Caco-2 (cell line): ENCODE data around the gene PTPN14. TPM values are rescaled to one million over a fixed set of nuclear protein-coding genes. Genes with fewer than 3 reads are reported as not detected.
A peak's percentile ranks its signal among the peaks of the same experiment; 100 is the strongest.

Experiments used
- BruUV-seq: library from RNA; stranded (reverse); fragments of 400-500 nt; replicated peaks from 2 replicates; lab custom pipeline; 2021; lab: Mats Ljungman, UMichigan
- CTCF ChIA-PET: fragments of 300-600 bp; sonication (Branson Sonifier 250); formaldehyde crosslinking; loops from one replicate; lab custom pipeline; 2022; ENCODE audit warnings: antibody characterized with exemption; lab: Charles Lee
- POLR2A ChIA-PET: fragments of 300-600 bp; sonication (Branson Sonifier 250); formaldehyde crosslinking; loops from one replicate; lab custom pipeline; 2022; ENCODE audit warnings: antibody characterized with exemption; lab: Charles Lee
- DNase-seq, 2 experiments: peaks; one replicate each; pipeline versions ENCODE4 v3.0.0 to v3.0.0-alpha.2; 2020 to 2022
- H3K27me3 ChIP-seq: replicated peaks from 2 replicates; pipeline ENCODE4 v1.6.0; 2011; ENCODE audit warnings: low read length; ENCODE audit not compliant: control insufficient read depth, insufficient read depth
- H3K36me3 ChIP-seq: 2 replicates; pipeline ENCODE4 v1.5.1; 2011; ENCODE audit warnings: low read length; ENCODE audit not compliant: control insufficient read depth, insufficient read depth
- H3K4me1 ChIP-seq: fragments of 250-450 bp; sonication (Bioruptor Pico); 2 replicates; pipeline ENCODE4 v1.5.1; 2020; ENCODE audit warnings: mild to moderate bottlenecking
- H3K4me3 ChIP-seq: 2 replicates; pipeline ENCODE4 v1.5.1; 2011; ENCODE audit warnings: low read depth, mild to moderate bottlenecking, control low read depth, low read length
- H3K9me3 ChIP-seq: fragments of 250-450 bp; sonication (Bioruptor Pico); 2 replicates; pipeline ENCODE4 v1.5.1; 2020; ENCODE audit warnings: mild to moderate bottlenecking, moderate library complexity
- H3K27ac Mint-ChIP-seq: one replicate; pipeline ENCODE4 v1.8.0; 2022; ENCODE audit warnings: mixed read lengths; ENCODE audit not compliant: unreplicated experiment
- H3K27me3 Mint-ChIP-seq: one replicate; pipeline ENCODE4 v1.8.0; 2022; ENCODE audit warnings: mixed read lengths; ENCODE audit not compliant: insufficient read depth, unreplicated experiment
- H3K36me3 Mint-ChIP-seq: one replicate; pipeline ENCODE4 v1.8.0; 2022; ENCODE audit warnings: mild to moderate bottlenecking, mixed read lengths; ENCODE audit not compliant: insufficient read depth, unreplicated experiment
- H3K4me1 Mint-ChIP-seq: one replicate; pipeline ENCODE4 v1.8.0; 2022; ENCODE audit warnings: low read depth, mixed read lengths; ENCODE audit not compliant: unreplicated experiment
- H3K4me3 Mint-ChIP-seq: one replicate; pipeline ENCODE4 v1.8.0; 2022; ENCODE audit warnings: mild to moderate bottlenecking, moderate library complexity, mixed read lengths; ENCODE audit not compliant: unreplicated experiment
- H3K9me3 Mint-ChIP-seq: one replicate; pipeline ENCODE4 v1.8.0; 2022; ENCODE audit warnings: mixed read lengths; ENCODE audit not compliant: unreplicated experiment
- CTCF ChIP-seq, 2 experiments: fragments of 200-600 bp in 1 of 2; IDR thresholded peaks; 1 replicate in 1 of 2; 2 replicates in 1 of 2; pipeline versions ENCODE4 v1.5.1 to v1.8.0; 2011 to 2022; ENCODE audit warnings: antibody characterized with exemption in 1 of 2, control low read depth in 1 of 2, inconsistent platforms in 1 of 2, low read depth in 1 of 2, low read length in 1 of 2, mild to moderate bottlenecking in 1 of 2, moderate library complexity in 1 of 2; ENCODE audit not compliant: insufficient read depth in 1 of 2, severe bottlenecking in 1 of 2, unreplicated experiment in 1 of 2
- intact Hi-C: fragments of 100-400 bp; cut with micrococcal nuclease; formaldehyde crosslinking; loops from one replicate; pipeline ENCODE4 v1.10.0; 2022; ENCODE audit not compliant: unreplicated experiment
- total RNA-seq: library from RNA; stranded (reverse); gene quantifications from 2 replicates; pipeline ENCODE4 v1.2.3, GENCODE V29; 2022

Gene PTPN14
- total RNA-seq, 1 experiment from 2014 or later = 103 TPM

GRCh38 chr1:214416858-214417257 is 134.5 kb downstream of the PTPN14 start:
- no peaks in the 10 kb centered on the region for H3K9me3 ChIP-seq
- TF ChIP-seq CTCF (IDR thresholded peaks at IDR 0.05; ENCODE audit: insufficient read depth in 1 of 2, low read depth in 1 of 2, low read length in 1 of 2, severe bottlenecking in 1 of 2, unreplicated experiment in 1 of 2) = no peak
- no peak overlapping the region for H3K4me3 ChIP-seq
- no peaks in the 10 kb centered on the region for H3K27me3 ChIP-seq
- H3K4me3 Mint-ChIP-seq = no peak overlapping the region
- intact Hi-C loops = no loop called here
- no peaks in the 10 kb centered on the region for H3K27me3 Mint-ChIP-seq
- H3K27ac Mint-ChIP-seq = peak overlapping the region; percentile 75
- peaks cover 50% of the 10 kb centered on the region for H3K4me1 Mint-ChIP-seq
- peaks cover 53% of the 10 kb centered on the region for H3K36me3 Mint-ChIP-seq
- ChIA-PET POLR2A (interaction anchor here (0.5 to 0.7 kb wide), 2 partner anchors 10 to 136 kb away, joined by 3 to 4 read pairs; partner anchors contain the start of gene SMYD2), CTCF (no interaction called here)
- H3K36me3 ChIP-seq = no peaks in the 10 kb centered on the region
- H3K9me3 Mint-ChIP-seq = peaks cover 10% of the 10 kb centered on the region
- H3K4me1 ChIP-seq = peaks cover 64% of the 10 kb centered on the region
- no peak for DNase-seq
- no TSS peak for BruUV-seq

- Mint-ChIP-seq H3K4me1 (peaks cover 46% of the 10 kb centered on the region), H3K27ac (peak overlapping the region; percentile 75), H3K4me3 (no peak overlapping the region), H3K27me3 (no peaks in the 10 kb centered on the region), H3K36me3 (peaks cover 49% of the 10 kb centered on the region), H3K9me3 (peaks cover 8% of the 10 kb centered on the region)
- no peak for DNase-seq
- H3K27me3 ChIP-seq = no peaks in the 10 kb centered on the region
- no TSS peak for BruUV-seq
- CTCF ChIA-PET = no interaction called here
- TF ChIP-seq CTCF (IDR thresholded peaks at IDR 0.05; ENCODE audit: insufficient read depth in 1 of 2, low read depth in 1 of 2, low read length in 1 of 2, severe bottlenecking in 1 of 2, unreplicated experiment in 1 of 2) = no peak
- intact Hi-C loops = no loop called here
- H3K9me3 ChIP-seq = no peaks in the 10 kb centered on the region
- H3K4me3 ChIP-seq = no peak overlapping the region
- POLR2A ChIA-PET = interaction anchor here (0.5 kb wide), 1 partner anchor 135 kb away, joined by 4 read pairs; the partner anchor contains the start of gene SMYD2
- no peaks in the 10 kb centered on the region for H3K36me3 ChIP-seq
- peaks cover 66% of the 10 kb centered on the region for H3K4me1 ChIP-seq
Observed at GRCh38 chr1:214416417-214416816, 135.0 kb downstream of the PTPN14 start.

- Mint-ChIP-seq H3K4me1 (peaks cover 38% of the 10 kb centered on the region), H3K4me3 (peak overlapping the region; percentile 34), H3K27me3 (no peaks in the 10 kb centered on the region), H3K36me3 (peaks cover 42% of the 10 kb centered on the region), H3K9me3 (no peaks in the 10 kb centered on the region), H3K27ac (peak overlapping the region; percentile 75)
- DNase-seq = no peak
- ChIA-PET POLR2A (interaction anchor here (0.6 to 1.8 kb wide), 3 partner anchors 52 to 137 kb away, joined by 3 to 8 read pairs (median 3); partner anchors contain the start of gene PTPN14), CTCF (interaction anchor here (0.8 to 1.5 kb wide), 3 partner anchors 27 to 170 kb away, joined by 3 to 5 read pairs (median 5); no protein-coding TSS in a partner anchor)
- Histone ChIP-seq H3K9me3 (no peaks in the 10 kb centered on the region), H3K4me3 (no peak overlapping the region), H3K4me1 (peaks cover 55% of the 10 kb centered on the region), H3K27me3 (no peaks in the 10 kb centered on the region), H3K36me3 (no peaks in the 10 kb centered on the region)
- intact Hi-C loops = loop anchor here (2.0 kb wide), 2 partner anchors 34 to 58 kb away; no protein-coding TSS in a partner anchor
- TSS peak; percentile 98 for BruUV-seq
- no peak for TF ChIP-seq CTCF (IDR thresholded peaks at IDR 0.05; ENCODE audit: insufficient read depth in 1 of 2, low read depth in 1 of 2, low read length in 1 of 2, severe bottlenecking in 1 of 2, unreplicated experiment in 1 of 2)
Observed at GRCh38 chr1:214415131-214415530, 136.3 kb downstream of the PTPN14 start.
